Esophagus squamous epithelium (tissue), 5 donors: ENCODE results near the gene HUS1B. TPM values are rescaled to one million over a fixed set of nuclear protein-coding genes. Genes with fewer than 3 reads are reported as not detected.

Experiments
- DNase-seq: peaks from one replicate; lab custom pipeline; 2025; lab: John Stamatoyannopoulos, UW
- H3K27ac ChIP-seq, 4 donors: fragments of 200-600 bp; sonication (generic); one replicate each; pipeline ENCODE4 v1.5.1; 2016 to 2019; ENCODE audit warnings: mild to moderate bottlenecking in 1 of 4
- H3K27me3 ChIP-seq, 4 donors: fragments of 200-600 bp; sonication (generic); 1 replicate in 3 of 4; 2 replicates in 1 of 4; pipeline versions ENCODE4 v1.5.1 to v1.6.0; 2017 to 2021; ENCODE audit warnings: antibody characterized with exemption in 1 of 4
- H3K36me3 ChIP-seq, 3 donors: fragments of 200-600 bp; sonication (generic); one replicate each; pipeline ENCODE4 v1.5.1; 2016 to 2019
- H3K4me1 ChIP-seq, 3 donors: fragments of 200-600 bp; sonication (generic); one replicate each; pipeline ENCODE4 v1.5.1; 2017 to 2019
- H3K4me3 ChIP-seq, 4 donors: fragments of 200-600 bp; sonication (generic); 1 replicate in 3 of 4; 2 replicates in 1 of 4; pipeline ENCODE4 v1.5.1; 2016 to 2019; ENCODE audit warnings: mild to moderate bottlenecking in 2 of 4, moderate library complexity in 1 of 4
- H3K9me3 ChIP-seq, 3 donors: fragments of 200-600 bp; sonication (generic); one replicate each; pipeline ENCODE4 v1.5.1; 2016 to 2019
- POLR2A ChIP-seq, 4 donors: fragments of 450-650 bp; IDR thresholded peaks; one replicate each; pipeline ENCODE4 v1.6.1; 2017; ENCODE audit warnings: antibody characterized with exemption in 4 of 4, mild to moderate bottlenecking in 4 of 4, moderate library complexity in 3 of 4
- WGBS, 2 donors: methylation state at CpG; one replicate each; pipeline ENCODE4 v1.1.5; 2018; 5-methylcytosine and 5-hydroxymethylcytosine counted together
- intact Hi-C: fragments of 100-400 bp; cut with DNase I; formaldehyde crosslinking; loops from one replicate; pipeline ENCODE4 v1.15.0; 2022
- total RNA-seq, 4 donors: library from RNA; depleted of rRNA; stranded (reverse); fragments of >200 nt; gene quantifications; one replicate each; pipeline ENCODE4 v1.1.0, GENCODE V29; 2016
- TF ChIP-seq, protein P1 (sequence below), 6 experiments: fragments of 450-650 bp in 4 of 6; fragments of 200-600 bp in 2 of 6; sonication (generic) in 2 of 6; IDR thresholded peaks; one replicate each; pipeline ENCODE4 v1.5.1; 2016 to 2019; ENCODE audit warnings: antibody characterized with exemption in 6 of 6, mild to moderate bottlenecking in 4 of 6, moderate library complexity in 4 of 6
- donor health status: DM: yes; HTN: yes; CAD: no.

HUS1B gene
- total RNA-seq, 4 donors from 2014 or later, result 0.30 to 3.4 (median 2.7) TPM; not detected in 1

DNA sequence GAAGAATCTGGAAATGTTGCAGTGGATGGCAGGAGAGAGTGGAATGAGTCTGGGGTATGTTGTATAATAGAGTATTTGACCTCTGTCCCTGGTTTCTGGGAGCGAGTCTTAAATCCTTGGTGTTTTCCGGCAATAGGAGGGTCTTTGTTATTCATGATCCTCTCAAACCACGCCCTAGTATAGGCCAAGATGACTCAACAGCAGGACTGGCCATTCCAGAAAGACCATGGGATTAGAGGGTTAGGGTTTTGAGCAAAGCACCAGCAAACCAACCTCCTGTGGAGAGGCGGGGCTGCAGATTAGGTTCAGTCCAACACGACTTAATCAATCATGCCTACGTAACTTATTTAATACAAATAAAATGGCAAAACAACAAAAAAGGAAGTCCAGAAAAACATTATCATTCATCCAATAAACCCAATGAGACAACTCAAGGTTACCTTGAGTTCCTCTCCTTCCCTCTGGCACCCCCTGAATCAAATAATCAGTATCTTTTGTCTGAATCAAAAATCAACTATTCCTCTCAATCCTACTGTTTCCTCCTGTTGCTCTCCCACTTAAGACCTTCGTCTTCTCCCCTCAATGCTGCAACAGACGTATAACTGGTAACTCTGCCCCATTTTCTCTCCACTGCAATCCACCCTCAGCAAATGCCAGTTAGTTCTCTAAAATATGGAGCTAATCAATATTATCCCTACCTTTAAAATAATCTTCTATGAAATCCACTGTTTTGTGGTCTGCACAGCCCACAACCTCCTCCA lies 15.5 kb downstream of the HUS1B start:
- no peak for TF ChIP-seq POLR2A (IDR thresholded peaks at IDR 0.05)
- TF ChIP-seq, protein P1, sequence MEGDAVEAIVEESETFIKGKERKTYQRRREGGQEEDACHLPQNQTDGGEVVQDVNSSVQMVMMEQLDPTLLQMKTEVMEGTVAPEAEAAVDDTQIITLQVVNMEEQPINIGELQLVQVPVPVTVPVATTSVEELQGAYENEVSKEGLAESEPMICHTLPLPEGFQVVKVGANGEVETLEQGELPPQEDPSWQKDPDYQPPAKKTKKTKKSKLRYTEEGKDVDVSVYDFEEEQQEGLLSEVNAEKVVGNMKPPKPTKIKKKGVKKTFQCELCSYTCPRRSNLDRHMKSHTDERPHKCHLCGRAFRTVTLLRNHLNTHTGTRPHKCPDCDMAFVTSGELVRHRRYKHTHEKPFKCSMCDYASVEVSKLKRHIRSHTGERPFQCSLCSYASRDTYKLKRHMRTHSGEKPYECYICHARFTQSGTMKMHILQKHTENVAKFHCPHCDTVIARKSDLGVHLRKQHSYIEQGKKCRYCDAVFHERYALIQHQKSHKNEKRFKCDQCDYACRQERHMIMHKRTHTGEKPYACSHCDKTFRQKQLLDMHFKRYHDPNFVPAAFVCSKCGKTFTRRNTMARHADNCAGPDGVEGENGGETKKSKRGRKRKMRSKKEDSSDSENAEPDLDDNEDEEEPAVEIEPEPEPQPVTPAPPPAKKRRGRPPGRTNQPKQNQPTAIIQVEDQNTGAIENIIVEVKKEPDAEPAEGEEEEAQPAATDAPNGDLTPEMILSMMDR (IDR thresholded peaks at IDR 0.05), result no peak
- peaks cover 0 to 15% (median 0%) of the 10 kb centered on the region in 3 donors for H3K36me3 ChIP-seq
- H3K4me1 ChIP-seq, result peaks cover 0 to 11% (median 0%) of the 10 kb centered on the region in 3 donors
- H3K27me3 ChIP-seq, result no peaks in the 10 kb centered on the region
- intact Hi-C loops, result no loop called here
- no peak overlapping the region for H3K4me3 ChIP-seq
- WGBS, 2 donors, result 90 to 92% methylated on average over 7 to 8 of the region's 8 CpGs
- DNase-seq, result no peak
- H3K9me3 ChIP-seq, result no peaks in the 10 kb centered on the region
- H3K27ac ChIP-seq, result peak overlapping the region in 2 of 4 donors; percentile 15 to 52

DNA sequence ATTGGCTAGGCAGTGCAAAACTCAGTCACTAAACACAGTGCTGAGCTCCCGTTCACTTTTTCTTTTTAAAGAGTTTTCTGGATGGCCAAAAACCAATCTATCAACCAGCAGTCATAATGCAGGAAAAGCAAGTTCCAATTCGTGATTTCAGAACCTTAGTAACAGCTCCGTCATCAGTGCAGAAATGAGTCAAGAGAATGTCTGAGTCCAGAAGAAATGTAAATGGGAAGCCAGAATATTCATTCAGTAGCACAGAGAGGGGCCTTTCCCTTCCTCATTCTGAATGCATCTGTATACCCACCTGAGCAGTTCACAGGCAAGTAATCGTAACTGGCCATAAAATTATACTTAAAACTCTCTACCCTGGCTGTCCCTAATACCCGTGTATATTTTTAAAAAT lies 20.4 kb downstream of the HUS1B start:
- H3K4me3 ChIP-seq, result no peak overlapping the region
- H3K9me3 ChIP-seq, result no peaks in the 10 kb centered on the region
- TF ChIP-seq, protein P1 (IDR thresholded peaks at IDR 0.05), result no peak
- no peak for TF ChIP-seq POLR2A (IDR thresholded peaks at IDR 0.05)
- H3K27ac ChIP-seq, result peak overlapping the region in 1 of 4 donors; percentile 20
- intact Hi-C loops, result no loop called here
- peaks cover 0 to 9% (median 0%) of the 10 kb centered on the region in 3 donors for H3K4me1 ChIP-seq
- WGBS, 2 donors, result 52 to 57% methylated on average over 5 of the region's 5 CpGs
- peaks cover 0 to 49% (median 0%) of the 10 kb centered on the region in 3 donors for H3K36me3 ChIP-seq
- no peak for DNase-seq
- no peaks in the 10 kb centered on the region for H3K27me3 ChIP-seq

DNA sequence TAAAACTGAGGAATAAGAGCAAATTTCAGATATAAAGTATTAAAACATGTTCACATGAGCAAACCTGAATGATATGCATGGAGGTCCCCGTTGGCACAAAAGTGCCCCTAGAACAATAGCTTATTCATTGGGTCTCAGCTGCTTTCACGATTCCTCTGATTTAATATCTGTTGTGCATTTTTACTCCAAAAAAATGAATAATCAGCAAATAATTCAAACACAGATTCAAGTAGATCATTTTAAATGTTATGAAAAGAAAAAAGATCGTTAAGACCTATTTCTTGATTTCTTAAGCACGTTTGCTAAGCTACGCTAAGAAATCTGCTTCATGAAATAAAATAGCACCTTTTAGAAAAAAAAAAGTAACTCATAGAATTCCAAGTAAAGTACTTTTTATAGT lies 21.7 kb downstream of the HUS1B start:
- DNase-seq, result no peak
- WGBS, 2 donors, result 87 to 92% methylated on average over 5 of the region's 5 CpGs
- TF ChIP-seq, protein P1 (IDR thresholded peaks at IDR 0.05), result no peak
- no peak for TF ChIP-seq POLR2A (IDR thresholded peaks at IDR 0.05)
- H3K27ac ChIP-seq, result no peak overlapping the region
- H3K36me3 ChIP-seq, result peaks cover 0 to 60% (median 0%) of the 10 kb centered on the region in 3 donors
- H3K4me1 ChIP-seq, result peaks cover 0 to 6% (median 0%) of the 10 kb centered on the region in 3 donors
- intact Hi-C loops, result no loop called here
- no peak overlapping the region for H3K4me3 ChIP-seq
- no peaks in the 10 kb centered on the region for H3K9me3 ChIP-seq
- no peaks in the 10 kb centered on the region for H3K27me3 ChIP-seq

DNA sequence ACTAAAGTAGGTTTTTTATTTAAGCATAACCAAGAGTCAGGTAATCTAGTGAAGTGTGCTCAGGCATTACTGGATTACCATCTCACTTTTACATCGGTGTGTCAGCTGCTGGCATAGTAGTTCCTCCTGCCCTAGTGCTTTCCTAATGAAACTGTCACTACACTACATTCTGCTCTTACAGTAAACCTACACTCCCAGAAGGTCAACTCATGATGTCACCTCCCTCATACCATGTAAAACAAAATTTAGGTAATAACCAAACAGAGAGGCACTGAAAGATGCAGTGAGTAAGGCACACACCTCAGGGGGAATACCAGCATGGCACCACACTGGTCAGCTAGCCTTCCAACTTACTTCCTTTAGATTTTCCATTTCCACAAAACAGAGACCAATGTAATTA lies 23.3 kb downstream of the HUS1B start:
- Histone ChIP-seq H3K9me3 (no peaks in the 10 kb centered on the region), H3K27ac (no peak overlapping the region), H3K36me3 (peaks cover 0 to 70% (median 0%) of the 10 kb centered on the region in 3 donors), H3K4me1 (peaks cover 0 to 3% (median 0%) of the 10 kb centered on the region in 3 donors), H3K27me3 (no peaks in the 10 kb centered on the region), H3K4me3 (no peak overlapping the region)
- DNase-seq, result no peak
- intact Hi-C loops, result no loop called here
- no peak for TF ChIP-seq POLR2A (IDR thresholded peaks at IDR 0.05)
- TF ChIP-seq, protein P1 (IDR thresholded peaks at IDR 0.05), result no peak
- 75% methylated on average over 1 of the region's 1 CpG for WGBS, 2 donors

DNA sequence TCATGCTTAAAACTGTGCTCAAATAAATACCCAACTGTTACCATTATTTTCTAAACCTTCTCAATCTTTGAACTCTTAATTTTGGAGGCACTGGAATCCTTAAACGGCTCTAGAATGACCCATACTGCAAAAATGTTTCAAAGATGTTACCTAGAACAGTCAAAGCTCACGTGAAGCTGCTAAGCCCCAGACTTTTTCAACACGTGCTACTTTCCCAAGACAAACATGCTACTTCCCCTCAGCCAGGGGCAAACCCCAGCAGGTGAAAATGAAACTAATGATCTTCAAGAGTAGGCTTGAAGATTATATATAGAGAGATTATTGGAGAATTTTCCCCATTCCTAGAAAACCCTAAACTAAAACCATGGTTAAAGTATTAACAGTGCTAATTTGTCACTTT lies 28.1 kb downstream of the HUS1B start:
- no peak for DNase-seq
- no peaks in the 10 kb centered on the region for H3K27me3 ChIP-seq
- intact Hi-C loops, result no loop called here
- no peak overlapping the region for H3K27ac ChIP-seq
- peaks cover 0 to 45% (median 0%) of the 10 kb centered on the region in 3 donors for H3K36me3 ChIP-seq
- H3K9me3 ChIP-seq, result no peaks in the 10 kb centered on the region
- no peak overlapping the region for H3K4me3 ChIP-seq
- no peak for TF ChIP-seq POLR2A (IDR thresholded peaks at IDR 0.05)
- TF ChIP-seq, protein P1 (IDR thresholded peaks at IDR 0.05), result no peak
- H3K4me1 ChIP-seq, result peaks cover 0 to 3% (median 0%) of the 10 kb centered on the region in 3 donors
- 63 to 84% methylated on average over 3 of the region's 3 CpGs for WGBS, 2 donors
